Prostate gland (tissue), 2 donors: ENCODE results near the gene VSIG2.

Experiments used
- POLR2A ChIP-seq: fragments of 450-650 bp; IDR thresholded peaks from one replicate; pipeline ENCODE4 v1.6.1; 2016; ENCODE audit warnings: antibody characterized with exemption, mild to moderate bottlenecking
- TF ChIP-seq, protein P1 (sequence below), 4 experiments: fragments of 200-600 bp in 2 of 4; fragments of 450-650 bp in 2 of 4; sonication (generic) in 2 of 4; IDR thresholded peaks; 1 replicate in 3 of 4; 2 replicates in 1 of 4; pipeline ENCODE4 v1.5.1; 2016 to 2019; ENCODE audit warnings: antibody characterized with exemption in 4 of 4, mild to moderate bottlenecking in 2 of 4, moderate library complexity in 2 of 4

DNA sequence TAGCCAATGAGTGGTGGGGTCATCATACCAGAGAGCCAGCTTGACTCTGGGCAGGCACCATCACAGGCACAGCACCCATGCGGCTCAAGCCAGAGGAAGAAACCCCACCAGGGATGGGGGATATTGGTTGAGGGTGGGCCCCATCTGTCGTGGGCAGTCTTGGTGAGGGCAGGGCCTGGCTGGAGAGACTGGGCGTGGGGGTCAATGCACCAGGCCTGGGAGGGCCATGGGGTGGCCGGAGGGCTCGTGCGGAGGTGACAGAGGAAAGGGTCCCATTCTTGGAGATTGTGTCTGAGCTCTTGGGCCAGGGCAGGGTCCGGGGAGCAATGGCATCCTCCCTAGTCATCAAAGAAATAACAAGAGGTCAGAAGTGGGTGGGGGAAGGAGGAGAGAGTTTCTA lies 1.6 kb upstream of the VSIG2 start:
- no peak for TF ChIP-seq POLR2A
- TF ChIP-seq, protein P1, sequence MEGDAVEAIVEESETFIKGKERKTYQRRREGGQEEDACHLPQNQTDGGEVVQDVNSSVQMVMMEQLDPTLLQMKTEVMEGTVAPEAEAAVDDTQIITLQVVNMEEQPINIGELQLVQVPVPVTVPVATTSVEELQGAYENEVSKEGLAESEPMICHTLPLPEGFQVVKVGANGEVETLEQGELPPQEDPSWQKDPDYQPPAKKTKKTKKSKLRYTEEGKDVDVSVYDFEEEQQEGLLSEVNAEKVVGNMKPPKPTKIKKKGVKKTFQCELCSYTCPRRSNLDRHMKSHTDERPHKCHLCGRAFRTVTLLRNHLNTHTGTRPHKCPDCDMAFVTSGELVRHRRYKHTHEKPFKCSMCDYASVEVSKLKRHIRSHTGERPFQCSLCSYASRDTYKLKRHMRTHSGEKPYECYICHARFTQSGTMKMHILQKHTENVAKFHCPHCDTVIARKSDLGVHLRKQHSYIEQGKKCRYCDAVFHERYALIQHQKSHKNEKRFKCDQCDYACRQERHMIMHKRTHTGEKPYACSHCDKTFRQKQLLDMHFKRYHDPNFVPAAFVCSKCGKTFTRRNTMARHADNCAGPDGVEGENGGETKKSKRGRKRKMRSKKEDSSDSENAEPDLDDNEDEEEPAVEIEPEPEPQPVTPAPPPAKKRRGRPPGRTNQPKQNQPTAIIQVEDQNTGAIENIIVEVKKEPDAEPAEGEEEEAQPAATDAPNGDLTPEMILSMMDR (IDR thresholded peaks at IDR 0.05) = no peak
